ENCODE measurements around the gene ITPR1.

Gene ITPR1

GRCh38 chr3:4770561-4770960 lies 277.4 kb downstream of the ITPR1 start:
- TF ChIP-seq GABPA (IDR thresholded peaks at IDR 0.05; ENCODE audit: low read depth), result no peak
- TF ChIP-seq SPI1 (IDR thresholded peaks at IDR 0.05; ENCODE audit: borderline replicate concordance, low read depth), result no peak
- no peak for TF ChIP-seq REST (IDR thresholded peaks at IDR 0.05; ENCODE audit: insufficient replicate concordance, low read depth)
- TF ChIP-seq POLR2AphosphoS5 (IDR thresholded peaks at IDR 0.05; ENCODE audit: low read depth), result no peak
- TF ChIP-seq CTCF (IDR thresholded peaks at IDR 0.05; ENCODE audit: insufficient read depth, low read length), result no peak

GRCh38 chr3:4771243-4771642 lies 278.1 kb downstream of the ITPR1 start:
- Histone ChIP-seq H3K4me3 (replicated peaks; ENCODE audit: insufficient read depth, low read length) (no peak overlapping the region), H3K27ac (replicated peaks) (no peak overlapping the region), H3K27me3 (ENCODE audit: insufficient read depth, poor library complexity, severe bottlenecking) (no peaks in the 10 kb centered on the region)
- TF ChIP-seq CTCF (IDR thresholded peaks at IDR 0.05; ENCODE audit: insufficient read depth, low read length) (no peak), SPI1 (IDR thresholded peaks at IDR 0.05; ENCODE audit: borderline replicate concordance, low read depth) (no peak), GABPA (IDR thresholded peaks at IDR 0.05; ENCODE audit: low read depth) (no peak), REST (IDR thresholded peaks at IDR 0.05; ENCODE audit: insufficient replicate concordance, low read depth) (no peak), POLR2AphosphoS5 (IDR thresholded peaks at IDR 0.05; ENCODE audit: low read depth) (no peak)
- DNase-seq (ENCODE audit: low read depth in 1 of 2, low spot score in 1 of 2), result no peak

More at GRCh38 chr3:4770561-4770960, 277.4 kb downstream of the ITPR1 start:
- no peak for DNase-seq (ENCODE audit: low read depth in 1 of 2, low spot score in 1 of 2)
- H3K27ac ChIP-seq (replicated peaks), result no peak overlapping the region
- no peak overlapping the region for H3K4me3 ChIP-seq (replicated peaks; ENCODE audit: insufficient read depth, low read length)
- no peaks in the 10 kb centered on the region for H3K27me3 ChIP-seq (ENCODE audit: insufficient read depth, poor library complexity, severe bottlenecking)

GRCh38 chr3:4772171-4772804 lies 279.1 kb downstream of the ITPR1 start:
- Histone ChIP-seq H3K4me3 (replicated peaks; ENCODE audit: insufficient read depth, low read length) (no peak overlapping the region), H3K27me3 (ENCODE audit: insufficient read depth, poor library complexity, severe bottlenecking) (no peaks in the 10 kb centered on the region)
- TF ChIP-seq POLR2AphosphoS5 (IDR thresholded peaks at IDR 0.05; ENCODE audit: low read depth), result no peak
- TF ChIP-seq SPI1 (IDR thresholded peaks at IDR 0.05; ENCODE audit: borderline replicate concordance, low read depth), result no peak
- TF ChIP-seq CTCF (IDR thresholded peaks at IDR 0.05; ENCODE audit: insufficient read depth, low read length), result no peak
- TF ChIP-seq GABPA (IDR thresholded peaks at IDR 0.05; ENCODE audit: low read depth), result no peak
- TF ChIP-seq REST (IDR thresholded peaks at IDR 0.05; ENCODE audit: insufficient replicate concordance, low read depth), result no peak

More at GRCh38 chr3:4772171-4772804, 279.1 kb downstream of the ITPR1 start:
- no peak for DNase-seq (ENCODE audit: low read depth in 1 of 2, low spot score in 1 of 2)
- H3K27ac ChIP-seq (replicated peaks), result no peak overlapping the region

All from HL-60 (cell line).